ENCODE measurements around the gene MS4A18. TPM values are rescaled to one million over a fixed set of nuclear protein-coding genes. Genes with fewer than 3 reads are reported as not detected.
"Not testable (repeated sequence)": the region's sequence is repeated elsewhere in the genome, so short reads cannot be mapped to it uniquely, and the experiment has no call there.

Gene MS4A18
- total RNA-seq, 1 experiment from 2014 or later, result not detected

GRCh38 chr11:60757231-60757800 lies 32.8 kb downstream of the MS4A18 start:
- Histone ChIP-seq H3K9ac (ENCODE audit: low read length) (no peak overlapping the region), H3K4me2 (ENCODE audit: low read length) (no peak overlapping the region), H3K27me3 (ENCODE audit: insufficient read depth, low read length) (peaks cover 10% of the 10 kb centered on the region; the same call in 1 of the 2 replicates), H2AFZ (ENCODE audit: low read depth, low read length, poor library complexity, severe bottlenecking) (no peak overlapping the region), H3K9me3 (ENCODE audit: control insufficient read depth in 1 of 2, insufficient read depth in 1 of 2, low read depth in 1 of 2, low read length in 2 of 2) (no peaks in the 10 kb centered on the region), H3K4me3 (replicated peaks in 1 of 2; ENCODE audit: low read depth in 1 of 2, low read length in 2 of 2) (no peak overlapping the region), H3K27ac (ENCODE audit: low read depth, low read length) (no peak overlapping the region), H3K4me1 (ENCODE audit: control insufficient read depth in 1 of 2, insufficient read depth in 2 of 2, low read length in 2 of 2) (no peaks in the 10 kb centered on the region), H4K20me1 (ENCODE audit: insufficient read depth) (no peaks in the 10 kb centered on the region), H3K79me2 (ENCODE audit: insufficient read depth, low read length) (no peaks in the 10 kb centered on the region), H3K36me3 (ENCODE audit: control insufficient read depth in 1 of 2, insufficient read depth in 2 of 2, low read length in 2 of 2) (no peaks in the 10 kb centered on the region), H3K9me2 (ENCODE audit: insufficient read depth) (no peaks in the 10 kb centered on the region)
- intact Hi-C loops (cut with micrococcal nuclease), result loop anchor here (5.0 kb wide), 1 partner anchor 490 kb away; no protein-coding TSS in a partner anchor
- DNase-seq (ENCODE audit: low read depth, low spot score), result no peak
- CTCF ChIA-PET, result interaction anchor here (1.1 to 1.7 kb wide), 7 partner anchors 8 to 492 kb away, joined by 4 to 11 read pairs (median 5); no protein-coding TSS in a partner anchor
- no peak for ATAC-seq
- no TSS peak for BruUV-seq (replicated peaks)
- no peak for TF ChIP-seq EZH2phosphoT487 (IDR thresholded peaks at IDR 0.05; ENCODE audit: borderline replicate concordance)
- TF ChIP-seq SP1 (IDR thresholded peaks at IDR 0.05; ENCODE audit: low read depth), result no peak
- TF ChIP-seq MAX (IDR thresholded peaks at IDR 0.05), result no peak
- TF ChIP-seq CBX3 (IDR thresholded peaks at IDR 0.05; ENCODE audit: low read depth), result no peak
- TF ChIP-seq ZFX (IDR thresholded peaks at IDR 0.05), result no peak
- no peak for TF ChIP-seq JUND (IDR thresholded peaks at IDR 0.05)
- TF ChIP-seq ELF1 (IDR thresholded peaks at IDR 0.05; ENCODE audit: borderline replicate concordance, low read depth), result no peak
- TF ChIP-seq TCF7L2 (IDR thresholded peaks at IDR 0.05; ENCODE audit: borderline replicate concordance, extremely low read depth, insufficient read depth, insufficient read length), result no peak
- TF ChIP-seq POLR2A (IDR thresholded peaks at IDR 0.05; ENCODE audit: borderline replicate concordance, extremely low read depth, insufficient read depth, insufficient read length), result no peak
- TF ChIP-seq EZH2 (IDR thresholded peaks at IDR 0.05), result no peak
- TF ChIP-seq ZBTB33 (IDR thresholded peaks at IDR 0.05; ENCODE audit: extremely low read depth, insufficient replicate concordance, low read length), result no peak
- TF ChIP-seq SIN3A (IDR thresholded peaks at IDR 0.05; ENCODE audit: low read depth), result no peak
- TF ChIP-seq RAD21 (IDR thresholded peaks at IDR 0.05; ENCODE audit: low read depth), result no peak
- TF ChIP-seq YY1 (IDR thresholded peaks at IDR 0.05; ENCODE audit: extremely low read depth, insufficient replicate concordance, low read depth, low read length), result no peak
- RAD21 ChIA-PET (ENCODE audit: low non-redundant PET in 1 of 2, low total read pairs in 2 of 2, uncharacterized antibody in 2 of 2, unreplicated experiment in 2 of 2), result no interaction called here
- POLR2A ChIA-PET, result no interaction called here

- not testable (repeated sequence) for H3K27me3 ChIP-seq (ENCODE audit: insufficient read depth, low read length)
These were observed 34.2 kb downstream of the MS4A18 start for GRCh38 chr11:60758671-60759070.

More at GRCh38 chr11:60758671-60759070, 34.2 kb downstream of the MS4A18 start:
- DNase-seq (ENCODE audit: low read depth, low spot score); H3K79me2 ChIP-seq (ENCODE audit: insufficient read depth, low read length); H3K36me3 ChIP-seq (ENCODE audit: control insufficient read depth in 1 of 2, insufficient read depth in 2 of 2, low read length in 2 of 2); H3K27ac ChIP-seq (ENCODE audit: low read depth, low read length); ATAC-seq; CTCF ChIA-PET; H3K4me3 ChIP-seq (replicated peaks in 1 of 2; ENCODE audit: low read depth in 1 of 2, low read length in 2 of 2); H3K9me2 ChIP-seq (ENCODE audit: insufficient read depth); H3K9ac ChIP-seq (ENCODE audit: low read length); POLR2A ChIA-PET; RAD21 ChIA-PET (ENCODE audit: low non-redundant PET in 1 of 2, low total read pairs in 2 of 2, uncharacterized antibody in 2 of 2, unreplicated experiment in 2 of 2); H3K4me2 ChIP-seq (ENCODE audit: low read length); H3K9me3 ChIP-seq (ENCODE audit: control insufficient read depth in 1 of 2, insufficient read depth in 1 of 2, low read depth in 1 of 2, low read length in 2 of 2); H4K20me1 ChIP-seq (ENCODE audit: insufficient read depth); H2AFZ ChIP-seq (ENCODE audit: low read depth, low read length, poor library complexity, severe bottlenecking); BruUV-seq (replicated peaks); H3K4me1 ChIP-seq (ENCODE audit: control insufficient read depth in 1 of 2, insufficient read depth in 2 of 2, low read length in 2 of 2): not testable (repeated sequence)
- intact Hi-C loops (cut with micrococcal nuclease), result loop anchor here (5.0 kb wide), 1 partner anchor 491 kb away; no protein-coding TSS in a partner anchor

Measured in HCT116 (cell line).